PC-9 (cell line): Measurements from ENCODE around the gene ZNF146.

Source experiments
- EZH2 ChIP-seq: fragments of 200-600 bp; sonication (generic); IDR thresholded peaks from 2 replicates; pipeline ENCODE4 v1.8.0; 2017; ENCODE audit warnings: antibody characterized with exemption, low read depth
- TF ChIP-seq, protein P1 (sequence below): fragments of 200-600 bp; sonication (generic); conservative IDR thresholded peaks from 2 replicates; pipeline ENCODE4 v1.6.1; 2017; ENCODE audit warnings: mixed run types, antibody characterized with exemption, mild to moderate bottlenecking, moderate library complexity

DNA sequence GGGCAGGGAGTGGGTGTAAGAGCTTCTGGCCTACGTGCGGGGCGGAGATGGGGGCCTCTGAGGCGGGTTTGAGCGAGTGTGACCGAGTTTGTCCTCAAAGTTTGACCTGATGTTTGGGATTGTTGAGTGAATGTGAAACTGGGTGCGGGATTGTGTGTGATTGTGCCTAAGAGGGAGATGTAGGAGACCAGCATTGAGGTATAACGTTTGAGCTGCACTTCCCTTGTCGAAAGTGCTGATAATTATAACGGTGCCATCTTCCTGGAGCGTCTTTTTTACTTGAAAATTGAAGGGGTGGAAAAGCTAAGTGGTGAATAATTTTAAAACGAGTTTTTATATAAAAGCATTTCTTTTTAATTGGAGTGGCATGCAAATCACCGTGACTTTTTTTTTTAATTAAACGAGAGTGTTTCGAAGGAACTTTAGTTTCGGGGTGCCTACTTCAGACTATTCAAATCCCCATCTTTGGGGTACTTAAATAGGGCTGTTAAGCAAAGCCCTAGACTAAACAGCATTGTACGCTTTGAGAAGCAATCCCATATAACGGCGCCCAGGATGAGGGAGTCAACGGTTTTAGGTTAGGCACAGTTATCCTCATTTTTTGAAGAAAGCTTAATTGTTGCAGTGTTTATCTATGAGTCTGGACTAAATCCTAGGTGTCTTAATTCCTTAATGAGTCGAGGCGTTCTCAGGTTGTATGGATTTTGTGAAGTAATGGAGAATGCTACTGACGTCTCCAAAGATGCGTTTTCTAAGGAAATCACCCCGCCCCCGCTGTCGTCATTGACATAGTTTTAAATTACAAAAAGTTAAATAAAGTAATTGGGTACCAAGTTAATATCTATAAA is 594 bp downstream of the ZNF146 start:
- TF ChIP-seq, protein P1, sequence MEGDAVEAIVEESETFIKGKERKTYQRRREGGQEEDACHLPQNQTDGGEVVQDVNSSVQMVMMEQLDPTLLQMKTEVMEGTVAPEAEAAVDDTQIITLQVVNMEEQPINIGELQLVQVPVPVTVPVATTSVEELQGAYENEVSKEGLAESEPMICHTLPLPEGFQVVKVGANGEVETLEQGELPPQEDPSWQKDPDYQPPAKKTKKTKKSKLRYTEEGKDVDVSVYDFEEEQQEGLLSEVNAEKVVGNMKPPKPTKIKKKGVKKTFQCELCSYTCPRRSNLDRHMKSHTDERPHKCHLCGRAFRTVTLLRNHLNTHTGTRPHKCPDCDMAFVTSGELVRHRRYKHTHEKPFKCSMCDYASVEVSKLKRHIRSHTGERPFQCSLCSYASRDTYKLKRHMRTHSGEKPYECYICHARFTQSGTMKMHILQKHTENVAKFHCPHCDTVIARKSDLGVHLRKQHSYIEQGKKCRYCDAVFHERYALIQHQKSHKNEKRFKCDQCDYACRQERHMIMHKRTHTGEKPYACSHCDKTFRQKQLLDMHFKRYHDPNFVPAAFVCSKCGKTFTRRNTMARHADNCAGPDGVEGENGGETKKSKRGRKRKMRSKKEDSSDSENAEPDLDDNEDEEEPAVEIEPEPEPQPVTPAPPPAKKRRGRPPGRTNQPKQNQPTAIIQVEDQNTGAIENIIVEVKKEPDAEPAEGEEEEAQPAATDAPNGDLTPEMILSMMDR: no peak
- TF ChIP-seq EZH2: no peak
